Measurements from ENCODE around the gene PTPN14.

PTPN14 gene

GRCh38 chr1:214541693-214542092, 9.7 kb downstream of the PTPN14 start:
- ATAC-seq (ENCODE audit: insufficient read depth, low read depth) (no peak), DNase-seq (no peak)
- peaks cover 13% of the 10 kb centered on the region for H3K4me1 ChIP-seq (ENCODE audit: insufficient read depth, low read length)
- H4K20me1 ChIP-seq (ENCODE audit: insufficient read depth, low read length): no peaks in the 10 kb centered on the region
- no peaks in the 10 kb centered on the region for H3K27me3 ChIP-seq (ENCODE audit: insufficient read depth, low read length, poor library complexity)
- H2AFZ ChIP-seq (ENCODE audit: low read depth, low read length): no peak overlapping the region
- no peaks in the 10 kb centered on the region for H3K36me3 ChIP-seq (ENCODE audit: insufficient read depth, low read length)
- no peak overlapping the region for H3K27ac ChIP-seq (ENCODE audit: low read length)
- no peaks in the 10 kb centered on the region for H3K9me3 ChIP-seq (ENCODE audit: insufficient read depth, low read length, severe bottlenecking)
- H3K4me2 ChIP-seq (ENCODE audit: insufficient read depth, low read length): no peak overlapping the region
- H3K79me2 ChIP-seq (ENCODE audit: insufficient read depth, low read length): peaks cover 7% of the 10 kb centered on the region; the same call in 1 of the 2 replicates
- H3K9ac ChIP-seq (ENCODE audit: low read depth, low read length): no peak overlapping the region
- no peak for TF ChIP-seq EZH2 (IDR thresholded peaks at IDR 0.05; ENCODE audit: borderline replicate concordance, low read depth, low read length, severe bottlenecking)
- no peak for TF ChIP-seq CTCF (IDR thresholded peaks at IDR 0.05; ENCODE audit: borderline replicate concordance, extremely low read depth, low read length, poor library complexity, severe bottlenecking)
- H3K4me3 ChIP-seq (ENCODE audit: low read depth in 1 of 2, low read length in 2 of 2): no peak overlapping the region

GRCh38 chr1:214541206-214541605, 10.2 kb downstream of the PTPN14 start:
- Histone ChIP-seq H4K20me1 (ENCODE audit: insufficient read depth, low read length) (no peaks in the 10 kb centered on the region), H3K4me2 (ENCODE audit: insufficient read depth, low read length) (no peak overlapping the region), H2AFZ (ENCODE audit: low read depth, low read length) (no peak overlapping the region), H3K9me3 (ENCODE audit: insufficient read depth, low read length, severe bottlenecking) (no peaks in the 10 kb centered on the region), H3K79me2 (ENCODE audit: insufficient read depth, low read length) (peaks cover 7% of the 10 kb centered on the region; the same call in 1 of the 2 replicates), H3K27me3 (ENCODE audit: insufficient read depth, low read length, poor library complexity) (no peaks in the 10 kb centered on the region), H3K4me1 (ENCODE audit: insufficient read depth, low read length) (peaks cover 13% of the 10 kb centered on the region), H3K27ac (ENCODE audit: low read length) (no peak overlapping the region), H3K36me3 (ENCODE audit: insufficient read depth, low read length) (no peaks in the 10 kb centered on the region), H3K9ac (ENCODE audit: low read depth, low read length) (no peak overlapping the region), H3K4me3 (ENCODE audit: low read depth in 1 of 2, low read length in 2 of 2) (no peak overlapping the region)
- ATAC-seq (ENCODE audit: insufficient read depth, low read depth) (no peak), DNase-seq (no peak)
- no peak for TF ChIP-seq EZH2 (IDR thresholded peaks at IDR 0.05; ENCODE audit: borderline replicate concordance, low read depth, low read length, severe bottlenecking)
- no peak for TF ChIP-seq CTCF (IDR thresholded peaks at IDR 0.05; ENCODE audit: borderline replicate concordance, extremely low read depth, low read length, poor library complexity, severe bottlenecking)

- H3K9ac ChIP-seq (ENCODE audit: low read depth, low read length): no peak overlapping the region
- H3K79me2 ChIP-seq (ENCODE audit: insufficient read depth, low read length): peaks cover 7% of the 10 kb centered on the region; the same call in 1 of the 2 replicates
- no peaks in the 10 kb centered on the region for H3K27me3 ChIP-seq (ENCODE audit: insufficient read depth, low read length, poor library complexity)
- H3K9me3 ChIP-seq (ENCODE audit: insufficient read depth, low read length, severe bottlenecking): no peaks in the 10 kb centered on the region
- H3K27ac ChIP-seq (ENCODE audit: low read length): no peak overlapping the region
- DNase-seq (no peak), ATAC-seq (ENCODE audit: insufficient read depth, low read depth) (no peak)
- H3K4me2 ChIP-seq (ENCODE audit: insufficient read depth, low read length): no peak overlapping the region
- H3K36me3 ChIP-seq (ENCODE audit: insufficient read depth, low read length): no peaks in the 10 kb centered on the region
- H2AFZ ChIP-seq (ENCODE audit: low read depth, low read length): no peak overlapping the region
- no peak overlapping the region for H3K4me3 ChIP-seq (ENCODE audit: low read depth in 1 of 2, low read length in 2 of 2)
- no peak for TF ChIP-seq EZH2 (IDR thresholded peaks at IDR 0.05; ENCODE audit: borderline replicate concordance, low read depth, low read length, severe bottlenecking)
- no peak for TF ChIP-seq CTCF (IDR thresholded peaks at IDR 0.05; ENCODE audit: borderline replicate concordance, extremely low read depth, low read length, poor library complexity, severe bottlenecking)
- no peaks in the 10 kb centered on the region for H4K20me1 ChIP-seq (ENCODE audit: insufficient read depth, low read length)
- peaks cover 9% of the 10 kb centered on the region for H3K4me1 ChIP-seq (ENCODE audit: insufficient read depth, low read length)
Observed at GRCh38 chr1:214540324-214540723, 11.1 kb downstream of the PTPN14 start.

DNA sequence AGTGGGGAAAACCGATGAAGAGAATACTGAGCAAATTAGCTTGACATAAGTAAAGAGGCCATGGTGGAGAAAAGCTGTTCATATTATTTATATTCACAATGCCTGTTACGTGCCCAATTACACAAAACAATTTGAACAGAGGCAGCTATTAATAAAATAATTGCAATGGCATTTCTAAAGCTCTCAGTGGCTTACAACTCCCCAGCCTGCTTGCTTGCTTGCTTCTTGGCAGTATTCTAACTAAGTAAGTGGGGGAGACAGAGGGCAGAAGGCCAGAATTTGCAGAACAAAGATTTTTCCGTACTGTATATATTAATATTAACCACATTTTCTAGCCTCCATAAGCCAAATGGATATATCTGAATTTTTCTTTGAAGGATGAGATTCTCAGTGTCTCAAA, 12.9 kb downstream of the PTPN14 start:
- H2AFZ ChIP-seq (ENCODE audit: low read depth, low read length): no peak overlapping the region
- H3K9ac ChIP-seq (ENCODE audit: low read depth, low read length): no peak overlapping the region
- no peaks in the 10 kb centered on the region for H3K36me3 ChIP-seq (ENCODE audit: insufficient read depth, low read length)
- no peaks in the 10 kb centered on the region for H3K9me3 ChIP-seq (ENCODE audit: insufficient read depth, low read length, severe bottlenecking)
- H4K20me1 ChIP-seq (ENCODE audit: insufficient read depth, low read length): no peaks in the 10 kb centered on the region
- H3K4me3 ChIP-seq (ENCODE audit: low read depth in 1 of 2, low read length in 2 of 2): no peak overlapping the region
- no peak overlapping the region for H3K4me2 ChIP-seq (ENCODE audit: insufficient read depth, low read length)
- DNase-seq: no peak
- no peaks in the 10 kb centered on the region for H3K27me3 ChIP-seq (ENCODE audit: insufficient read depth, low read length, poor library complexity)
- H3K4me1 ChIP-seq (ENCODE audit: insufficient read depth, low read length): no peaks in the 10 kb centered on the region
- no peak for ATAC-seq (ENCODE audit: insufficient read depth, low read depth)
- H3K27ac ChIP-seq (ENCODE audit: low read length): no peak overlapping the region
- peaks cover 7% of the 10 kb centered on the region; the same call in 1 of the 2 replicates for H3K79me2 ChIP-seq (ENCODE audit: insufficient read depth, low read length)
- TF ChIP-seq CTCF (IDR thresholded peaks at IDR 0.05; ENCODE audit: borderline replicate concordance, extremely low read depth, low read length, poor library complexity, severe bottlenecking): no peak
- TF ChIP-seq EZH2 (IDR thresholded peaks at IDR 0.05; ENCODE audit: borderline replicate concordance, low read depth, low read length, severe bottlenecking): no peak
